ENCODE measurements around the gene ROPN1L.

- TF ChIP-seq, protein P1, sequence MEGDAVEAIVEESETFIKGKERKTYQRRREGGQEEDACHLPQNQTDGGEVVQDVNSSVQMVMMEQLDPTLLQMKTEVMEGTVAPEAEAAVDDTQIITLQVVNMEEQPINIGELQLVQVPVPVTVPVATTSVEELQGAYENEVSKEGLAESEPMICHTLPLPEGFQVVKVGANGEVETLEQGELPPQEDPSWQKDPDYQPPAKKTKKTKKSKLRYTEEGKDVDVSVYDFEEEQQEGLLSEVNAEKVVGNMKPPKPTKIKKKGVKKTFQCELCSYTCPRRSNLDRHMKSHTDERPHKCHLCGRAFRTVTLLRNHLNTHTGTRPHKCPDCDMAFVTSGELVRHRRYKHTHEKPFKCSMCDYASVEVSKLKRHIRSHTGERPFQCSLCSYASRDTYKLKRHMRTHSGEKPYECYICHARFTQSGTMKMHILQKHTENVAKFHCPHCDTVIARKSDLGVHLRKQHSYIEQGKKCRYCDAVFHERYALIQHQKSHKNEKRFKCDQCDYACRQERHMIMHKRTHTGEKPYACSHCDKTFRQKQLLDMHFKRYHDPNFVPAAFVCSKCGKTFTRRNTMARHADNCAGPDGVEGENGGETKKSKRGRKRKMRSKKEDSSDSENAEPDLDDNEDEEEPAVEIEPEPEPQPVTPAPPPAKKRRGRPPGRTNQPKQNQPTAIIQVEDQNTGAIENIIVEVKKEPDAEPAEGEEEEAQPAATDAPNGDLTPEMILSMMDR (IDR thresholded peaks at IDR 0.05) = no peak
- TF ChIP-seq POLR2A (IDR thresholded peaks at IDR 0.05) = no peak
Observed at GRCh38 chr5:10461041-10461440, 19.4 kb downstream of the ROPN1L start.
